Keratinocyte (primary cell): ENCODE measurements around the gene GMEB2. TPM values are rescaled to one million over a fixed set of nuclear protein-coding genes. Genes with fewer than 3 reads are reported as not detected.
"Not testable (repeated sequence)": the region's sequence is repeated elsewhere in the genome, so short reads cannot be mapped to it uniquely, and the experiment has no call there.

ENCODE experiments used
- DNase-seq: peaks from one replicate; pipeline ENCODE4 v3.0.0-alpha.2; 2011; ENCODE audit warnings: low read depth, missing footprints, low spot score
- FAIRE-seq: peaks from 2 replicates; lab custom pipeline; 2011; peaks lifted over from hg19 to GRCh38; lab: Jason Lieb, UNC
- H2AFZ ChIP-seq: 2 replicates; pipeline ENCODE4 v1.6.0; 2012; ENCODE audit warnings: low read length, control low read depth, inconsistent platforms; ENCODE audit not compliant: control insufficient read depth
- H3K27ac ChIP-seq: 2 replicates; pipeline ENCODE4 v1.5.1; 2011; ENCODE audit warnings: low read length; ENCODE audit not compliant: control insufficient read depth, insufficient read depth
- H3K27me3 ChIP-seq: 3 replicates; pipeline ENCODE4 v1.6.0; 2011; ENCODE audit warnings: low read length; ENCODE audit not compliant: control insufficient read depth, insufficient read depth; ENCODE audit errors: extremely low read depth
- H3K36me3 ChIP-seq, 2 experiments: 2 replicates in 1 of 2; 3 replicates in 1 of 2; pipeline ENCODE4 v1.5.1; 2011; ENCODE audit warnings: low read length in 2 of 2, mild to moderate bottlenecking in 1 of 2; ENCODE audit not compliant: control insufficient read depth in 2 of 2, insufficient read depth in 2 of 2; ENCODE audit errors: extremely low read depth in 1 of 2
- H3K4me1 ChIP-seq: 3 replicates; pipeline ENCODE4 v1.5.1; 2011; ENCODE audit warnings: low read length; ENCODE audit not compliant: control insufficient read depth, insufficient read depth; ENCODE audit errors: extremely low read depth
- H3K4me2 ChIP-seq: 3 replicates; pipeline ENCODE4 v1.6.0; 2011; ENCODE audit warnings: low read depth, low read length; ENCODE audit not compliant: control insufficient read depth, insufficient read depth; ENCODE audit errors: extremely low read depth
- H3K4me3 ChIP-seq, 3 experiments: fragments of 200-600 bp in 1 of 3; sonication (generic) in 1 of 3; 2 replicates in 2 of 3; 3 replicates in 1 of 3; pipeline ENCODE4 v1.5.1; 2011 to 2016; ENCODE audit warnings: low read length in 3 of 3, mild to moderate bottlenecking in 3 of 3, control low read depth in 2 of 3, inconsistent platforms in 1 of 3, low read depth in 1 of 3, mixed read lengths in 1 of 3, mixed run types in 1 of 3, moderate library complexity in 1 of 3; ENCODE audit not compliant: control insufficient read depth in 2 of 3, insufficient read depth in 2 of 3; ENCODE audit errors: extremely low read depth in 1 of 3
- H3K79me2 ChIP-seq: 2 replicates; pipeline ENCODE4 v1.6.0; 2012; ENCODE audit warnings: low read length; ENCODE audit not compliant: control insufficient read depth, insufficient read depth
- H3K9ac ChIP-seq: 3 replicates; pipeline ENCODE4 v1.6.0; 2011; ENCODE audit warnings: low read length; ENCODE audit not compliant: control insufficient read depth, insufficient read depth; ENCODE audit errors: extremely low read depth
- H3K9me1 ChIP-seq: 3 replicates; pipeline ENCODE4 v1.6.0; 2011; ENCODE audit warnings: low read length; ENCODE audit not compliant: control insufficient read depth, insufficient read depth; ENCODE audit errors: extremely low read depth
- H3K9me3 ChIP-seq: 2 replicates; pipeline ENCODE4 v1.5.1; 2012; ENCODE audit warnings: low read depth, low read length; ENCODE audit not compliant: control insufficient read depth
- H4K20me1 ChIP-seq: 3 replicates; pipeline ENCODE4 v1.6.0; 2011; ENCODE audit warnings: low read length; ENCODE audit not compliant: control insufficient read depth, insufficient read depth; ENCODE audit errors: extremely low read depth
- CTCF ChIP-seq, 3 experiments: IDR thresholded peaks in 1 of 3; conservative IDR thresholded peaks in 1 of 3; optimal IDR thresholded peaks in 1 of 3; 2 replicates in 2 of 3; 3 replicates in 1 of 3; pipeline versions ENCODE3 to v1.5.1; 2011; ENCODE audit warnings: low read length in 3 of 3, mild to moderate bottlenecking in 3 of 3, moderate library complexity in 2 of 3, control low read depth in 1 of 3, inconsistent platforms in 1 of 3; ENCODE audit not compliant: insufficient read depth in 2 of 3; ENCODE audit errors: extremely low read depth in 1 of 3
- EZH2 ChIP-seq: IDR thresholded peaks from one replicate; pipeline ENCODE4 v1.6.1; 2012; ENCODE audit warnings: inconsistent platforms, mild to moderate bottlenecking, low read length, moderate library complexity
- dilution Hi-C: fragments of 300-500 bp; cut with MboI; formaldehyde crosslinking; loops from one replicate; pipeline ENCODE4 v1.7.0; 2020; ENCODE audit warnings: low sequenced_read_pairs; ENCODE audit not compliant: extremely low pct_ligation_motif_present
- polyA plus RNA-seq, 5 experiments: library from polyadenylated mRNA; depleted of rRNA in 3 of 5; stranded (reverse) in 3 of 5; stranded (forward) in 1 of 5; unstranded in 1 of 5; fragments of >200 nt; gene quantifications; 1 replicate in 1 of 5; 2 replicates in 3 of 5; 3 replicates in 1 of 5; pipeline versions ENCODE4 v1.2.1 to v1.2.3, GENCODE V29; 2011 to 2012; ENCODE audit warnings: missing spikeins in 2 of 5, low read depth in 1 of 5, low replicate concordance in 1 of 5

Gene GMEB2
- polyA plus RNA-seq, 1 donor (not counting 4 experiments of a cell fraction or from before 2014, with no cell fraction given) = 5.1 TPM

DNA sequence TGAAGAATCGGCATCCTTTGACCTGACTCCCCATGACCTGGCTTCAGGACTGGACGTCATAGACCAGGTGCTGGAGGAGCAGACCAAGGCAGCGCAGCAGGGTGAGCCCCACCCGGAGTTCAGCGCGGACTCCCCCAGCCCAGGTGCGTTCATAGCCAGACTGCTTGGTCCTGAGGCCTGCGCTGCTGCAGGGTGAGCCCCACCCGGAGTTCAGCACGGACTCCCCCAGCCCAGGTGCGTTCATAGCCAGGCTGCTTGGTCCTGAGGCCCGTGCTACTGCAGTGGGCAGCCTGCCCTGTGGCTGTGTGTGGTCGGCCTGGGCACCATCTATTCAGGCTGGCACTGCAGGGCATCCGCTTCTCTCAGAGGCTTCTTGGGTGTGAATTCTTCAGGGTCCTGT, 47.0 kb upstream of the GMEB2 start:
- no peaks in the 10 kb centered on the region for H3K27me3 ChIP-seq
- no peaks in the 10 kb centered on the region for H3K9me1 ChIP-seq
- H3K36me3 ChIP-seq = peaks cover 13 to 21% of the 10 kb centered on the region in 2 experiments
- no peak overlapping the region for H3K4me2 ChIP-seq
- H3K9me3 ChIP-seq = no peaks in the 10 kb centered on the region
- TF ChIP-seq EZH2 (no peak), CTCF (optimal IDR thresholded peaks at IDR 0.05 in 1 of 3, IDR thresholded peaks at IDR 0.05 in 1 of 3, conservative IDR thresholded peaks at IDR 0.05 in 1 of 3; ENCODE audit: extremely low read depth in 1 of 3, insufficient read depth in 2 of 3, low read length in 3 of 3) (no peak)
- H3K4me3 ChIP-seq = no peak overlapping the region
- FAIRE-seq (no peak), DNase-seq (no peak)
- no peaks in the 10 kb centered on the region for H3K4me1 ChIP-seq
- dilution Hi-C loops = no loop called here
- H4K20me1 ChIP-seq = no peaks in the 10 kb centered on the region
- H3K9ac ChIP-seq = no peak overlapping the region
- H3K27ac ChIP-seq = no peak overlapping the region
- H2AFZ ChIP-seq = no peak overlapping the region
- H3K79me2 ChIP-seq = no peaks in the 10 kb centered on the region

- H3K27ac ChIP-seq = no peak overlapping the region
- no peak for DNase-seq
- H3K79me2 ChIP-seq = no peaks in the 10 kb centered on the region
- H2AFZ ChIP-seq = no peak overlapping the region
- no peak for FAIRE-seq
- dilution Hi-C loops = no loop called here
- H3K27me3 ChIP-seq = no peaks in the 10 kb centered on the region
- no peaks in the 10 kb centered on the region for H3K9me3 ChIP-seq
- TF ChIP-seq EZH2 = no peak
- no peak for TF ChIP-seq CTCF (optimal IDR thresholded peaks at IDR 0.05 in 1 of 3, IDR thresholded peaks at IDR 0.05 in 1 of 3, conservative IDR thresholded peaks at IDR 0.05 in 1 of 3; ENCODE audit: extremely low read depth in 1 of 3, insufficient read depth in 2 of 3, low read length in 3 of 3)
- no peaks in the 10 kb centered on the region for H3K9me1 ChIP-seq
- peaks cover 13 to 14% of the 10 kb centered on the region in 2 experiments for H3K36me3 ChIP-seq
- no peaks in the 10 kb centered on the region for H3K4me1 ChIP-seq
- no peak overlapping the region for H3K4me3 ChIP-seq
- no peaks in the 10 kb centered on the region for H4K20me1 ChIP-seq
- H3K9ac ChIP-seq = no peak overlapping the region
- H3K4me2 ChIP-seq = no peak overlapping the region
Measured at GRCh38 chr20:63672666-63673065, 45.8 kb upstream of the GMEB2 start.

DNA sequence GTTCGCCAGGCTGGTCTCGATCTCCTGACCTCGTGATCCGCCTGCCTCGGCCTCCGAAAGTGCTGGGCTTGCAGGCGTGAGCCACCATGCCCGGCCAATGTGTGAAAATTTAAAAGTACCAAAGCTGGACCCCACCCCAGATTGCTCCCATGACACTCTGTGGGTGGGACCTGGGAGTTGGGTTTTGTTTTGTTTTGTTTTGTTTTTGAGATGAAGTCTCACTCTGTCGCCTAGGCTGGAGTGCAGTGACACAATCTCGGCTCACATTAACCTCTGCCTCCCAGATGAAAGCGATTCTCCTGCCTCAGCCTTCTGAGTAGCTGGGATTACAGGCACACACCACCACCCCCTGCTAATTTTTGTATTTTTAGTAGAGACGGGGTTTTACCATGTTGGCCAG, 44.8 kb upstream of the GMEB2 start:
- H3K4me3 ChIP-seq, dilution Hi-C loops, H3K9me1 ChIP-seq, DNase-seq, H3K79me2 ChIP-seq, H3K27me3 ChIP-seq, H3K9me3 ChIP-seq, H3K27ac ChIP-seq, FAIRE-seq, H4K20me1 ChIP-seq, H3K9ac ChIP-seq, H3K4me2 ChIP-seq, H2AFZ ChIP-seq, H3K4me1 ChIP-seq: not testable (repeated sequence)
- H3K36me3 ChIP-seq = peaks cover 14 to 17% of the 10 kb centered on the region in 2 experiments
